ENCODE data around the gene LRRC8E. TPM values are rescaled to one million over a fixed set of nuclear protein-coding genes. Genes with fewer than 3 reads are reported as not detected.

The LRRC8E gene
- total RNA-seq, 2 donors from 2014 or later = not detected

DNA sequence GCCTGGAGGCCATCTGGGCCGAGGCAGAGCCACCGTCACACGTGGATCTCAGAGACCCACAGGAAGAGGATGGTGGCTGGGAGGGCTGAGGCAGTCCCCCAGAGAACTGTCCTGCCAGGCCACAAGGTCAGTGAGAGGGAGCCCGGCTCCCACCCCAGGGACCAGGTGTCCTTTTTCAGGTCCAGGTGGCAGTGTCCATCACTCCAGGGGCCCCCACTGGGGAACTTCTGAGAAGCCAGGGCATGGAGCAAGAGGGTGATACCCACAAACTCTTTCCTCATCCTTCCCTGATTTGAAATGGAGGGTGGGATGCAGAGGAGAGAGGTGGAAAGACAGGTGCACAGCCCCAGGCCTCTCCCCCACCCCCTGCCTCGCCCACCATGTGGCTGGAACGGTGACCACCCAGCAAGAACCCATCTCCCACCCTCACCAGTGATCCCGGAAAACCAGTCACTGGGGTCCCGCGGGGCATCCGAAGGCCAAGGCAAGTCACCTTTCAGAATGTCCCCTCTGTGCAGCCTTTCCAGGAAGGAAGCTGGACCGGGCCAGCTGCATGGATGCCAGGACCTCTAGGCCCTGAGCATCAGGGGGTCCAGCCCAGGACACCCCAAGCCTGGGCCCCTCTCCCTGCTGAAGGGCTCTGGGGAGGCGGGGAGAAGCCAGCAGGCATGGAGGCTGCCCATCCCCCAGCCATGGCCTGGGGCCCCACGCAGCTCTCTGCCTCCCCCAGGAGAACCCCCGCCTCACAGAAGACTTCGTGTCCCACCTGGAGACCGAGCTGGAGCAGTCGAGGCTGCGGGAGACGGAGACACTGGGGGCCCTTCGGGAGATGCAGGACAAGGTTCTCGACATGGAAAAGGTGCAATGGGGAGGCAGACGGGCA lies 28.2 kb upstream of the LRRC8E start:
- Mint-ChIP-seq H3K4me3 (no peak overlapping the region), H3K9me3 (no peaks in the 10 kb centered on the region), H3K4me1 (ENCODE audit: low read depth in 2 of 2) (no peaks in the 10 kb centered on the region), H3K36me3 (no peaks in the 10 kb centered on the region), H3K27ac (no peak overlapping the region), H3K27me3 (peaks cover 0 to under 1% of the 10 kb centered on the region in 2 donors)
- ATAC-seq = no peak
- DNase-seq (ENCODE audit: low spot score) = peak; percentile 52

DNA sequence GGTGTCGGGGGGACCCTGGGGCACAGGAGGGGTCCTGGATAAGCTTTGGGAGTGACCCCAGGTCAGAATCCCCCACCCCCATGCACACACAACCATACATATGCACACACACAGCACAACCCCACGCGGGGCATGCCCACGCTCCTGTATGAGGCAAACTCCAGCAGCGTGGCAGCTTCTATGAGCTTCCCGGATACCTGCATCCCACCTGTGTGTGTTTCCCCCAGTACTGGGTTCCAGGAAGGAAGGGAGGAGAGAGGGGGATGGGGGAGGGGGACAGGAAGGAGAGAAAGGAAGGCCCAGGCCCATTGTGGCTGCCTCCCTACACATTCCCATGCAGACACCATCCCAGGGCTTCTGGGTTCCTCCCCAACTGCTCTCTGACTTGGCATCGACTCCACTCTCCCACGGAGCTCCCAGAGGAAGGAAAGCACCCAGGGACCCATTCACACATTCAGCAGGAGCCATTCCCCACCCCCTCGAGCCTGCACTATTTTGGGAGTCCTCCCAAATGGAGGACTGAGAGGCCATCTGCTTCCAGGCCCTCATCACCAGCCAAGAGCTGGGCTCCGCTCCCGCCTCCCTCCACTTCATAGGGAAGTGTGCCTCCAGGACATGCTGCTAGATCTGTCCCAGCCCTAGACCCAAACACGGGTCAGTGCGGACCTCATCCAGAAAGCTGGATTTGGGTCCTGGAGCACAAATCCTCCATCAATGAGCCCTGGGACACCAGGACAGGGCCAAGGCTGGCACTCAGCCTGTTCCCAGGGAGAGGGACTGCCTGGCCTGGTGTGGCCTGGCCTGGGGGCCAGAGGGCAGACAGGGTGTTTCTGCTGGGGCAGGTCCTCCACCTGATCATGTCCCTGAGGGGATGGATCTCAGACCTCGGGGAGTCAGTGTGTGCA lies 27.3 kb upstream of the LRRC8E start:
- Mint-ChIP-seq H3K9me3 (no peaks in the 10 kb centered on the region), H3K27ac (no peak overlapping the region), H3K4me1 (ENCODE audit: low read depth in 2 of 2) (no peaks in the 10 kb centered on the region), H3K4me3 (no peak overlapping the region), H3K27me3 (peaks cover 0 to 5% of the 10 kb centered on the region in 2 donors), H3K36me3 (no peaks in the 10 kb centered on the region)
- ATAC-seq = no peak
- DNase-seq (ENCODE audit: low spot score) = peak; percentile 18

DNA sequence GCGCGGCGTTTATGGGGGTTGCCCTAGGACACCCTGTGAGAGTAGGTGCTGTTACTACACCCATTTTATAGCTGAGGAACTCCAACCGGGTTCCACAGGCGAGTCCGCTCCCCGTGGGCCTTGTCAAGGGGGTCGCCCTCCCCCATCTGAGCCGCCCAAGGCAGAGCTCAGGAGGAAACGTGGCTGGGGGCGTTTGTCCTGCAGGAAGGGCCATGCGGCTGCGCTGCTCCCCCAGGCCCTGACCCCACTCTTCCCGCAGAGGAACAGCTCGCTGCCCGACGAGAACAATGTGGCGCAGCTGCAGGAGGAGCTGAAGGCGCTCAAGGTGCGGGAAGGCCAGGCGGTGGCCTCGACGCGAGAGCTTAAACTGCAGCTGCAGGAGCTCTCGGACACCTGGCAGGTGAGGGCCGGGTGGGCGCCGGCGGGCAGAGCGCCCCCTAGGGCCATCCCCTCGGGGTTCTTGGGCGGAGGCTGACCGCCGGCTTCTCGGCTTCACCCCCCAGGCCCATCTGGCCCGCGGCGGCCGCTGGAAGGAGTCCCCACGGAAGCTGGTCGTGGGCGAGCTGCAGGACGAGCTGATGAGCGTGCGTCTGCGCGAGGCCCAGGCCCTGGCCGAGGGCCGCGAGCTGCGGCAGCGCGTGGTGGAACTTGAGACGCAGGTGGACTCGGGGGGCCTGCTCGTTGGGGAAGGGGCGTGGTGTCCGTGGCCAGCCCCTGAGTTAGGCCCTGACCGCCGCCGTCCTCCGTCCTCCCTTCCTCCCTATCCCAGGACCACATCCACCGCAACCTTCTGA lies 26.5 kb upstream of the LRRC8E start:
- peaks cover 0 to 5% of the 10 kb centered on the region in 2 donors for H3K27me3 Mint-ChIP-seq
- DNase-seq (ENCODE audit: low spot score) (no peak), ATAC-seq (peak in 1 of 2 donors; percentile 3)
- H3K27ac Mint-ChIP-seq = no peak overlapping the region
- H3K4me1 Mint-ChIP-seq (ENCODE audit: low read depth in 2 of 2) = no peaks in the 10 kb centered on the region
- H3K36me3 Mint-ChIP-seq = no peaks in the 10 kb centered on the region
- H3K4me3 Mint-ChIP-seq = no peak overlapping the region
- no peaks in the 10 kb centered on the region for H3K9me3 Mint-ChIP-seq

DNA sequence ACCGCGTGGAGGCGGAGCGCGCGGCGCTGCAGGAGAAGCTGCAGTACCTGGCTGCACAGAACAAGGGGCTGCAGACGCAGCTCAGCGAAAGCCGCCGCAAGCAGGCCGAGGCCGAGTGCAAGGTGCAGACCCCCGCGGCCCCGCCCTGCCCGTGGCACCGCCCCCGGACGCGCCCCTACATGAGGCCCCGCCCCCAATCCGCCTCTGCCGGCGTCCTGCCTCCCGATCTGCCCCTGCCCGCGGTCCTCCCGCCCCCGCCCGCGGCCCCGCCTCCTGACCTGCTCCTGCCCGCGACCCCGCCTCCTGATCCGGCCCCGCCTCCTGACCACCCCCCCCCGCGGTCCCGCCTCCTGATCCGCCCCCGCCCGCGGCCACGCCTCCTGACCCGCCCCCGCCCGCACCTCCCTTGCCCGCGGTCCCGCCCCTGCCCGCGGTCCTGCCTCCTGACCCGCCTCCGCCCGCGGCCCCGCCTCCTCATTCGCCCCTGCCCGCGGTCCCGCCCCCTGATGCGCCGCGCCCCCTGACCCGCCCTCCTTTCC lies 25.8 kb upstream of the LRRC8E start:
- Mint-ChIP-seq H3K9me3 (no peaks in the 10 kb centered on the region), H3K27me3 (peaks cover 0 to 5% of the 10 kb centered on the region in 2 donors), H3K4me3 (no peak overlapping the region), H3K27ac (no peak overlapping the region), H3K4me1 (ENCODE audit: low read depth in 2 of 2) (no peaks in the 10 kb centered on the region), H3K36me3 (no peaks in the 10 kb centered on the region)
- ATAC-seq (peak; percentile 70 to 86), DNase-seq (ENCODE audit: low spot score) (peak; percentile 75)

DNA sequence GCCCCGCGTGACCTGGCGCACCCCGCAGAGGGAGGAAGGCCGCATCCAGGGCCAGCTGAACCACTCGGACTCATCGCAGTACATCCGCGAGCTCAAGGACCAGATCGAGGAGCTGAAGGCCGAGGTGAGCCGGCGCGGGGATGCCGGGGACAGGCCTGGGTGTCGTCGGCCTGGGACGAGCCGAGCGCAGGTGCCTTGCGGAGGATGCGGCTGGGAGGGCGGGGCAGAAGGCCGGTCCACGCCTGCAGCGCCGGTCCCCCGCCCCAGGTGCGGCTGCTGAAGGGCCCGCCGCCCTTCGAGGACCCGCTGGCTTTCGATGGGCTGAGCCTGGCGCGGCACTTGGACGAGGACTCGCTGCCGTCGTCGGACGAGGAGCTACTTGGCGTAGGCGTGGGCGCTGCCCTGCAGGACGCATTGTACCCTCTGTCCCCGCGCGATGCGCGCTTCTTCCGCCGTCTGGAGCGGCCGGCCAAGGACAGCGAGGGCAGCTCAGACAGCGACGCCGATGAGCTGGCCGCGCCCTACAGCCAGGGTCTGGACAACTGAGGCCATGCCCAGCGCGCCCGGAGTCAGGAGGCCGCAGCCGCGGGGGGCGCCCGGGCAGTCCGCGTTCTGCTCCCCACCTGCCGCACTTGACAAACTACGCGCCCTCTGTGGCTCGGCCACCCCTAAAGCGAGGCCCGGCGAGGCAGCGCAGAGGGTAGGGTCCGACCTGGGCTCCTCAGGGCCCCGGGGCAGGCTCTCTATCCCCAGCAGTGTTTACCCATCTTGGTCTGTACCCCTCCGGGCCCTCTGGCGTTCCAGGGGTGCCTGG lies 24.9 kb upstream of the LRRC8E start:
- H3K4me1 Mint-ChIP-seq (ENCODE audit: low read depth in 2 of 2) = no peaks in the 10 kb centered on the region
- no peak overlapping the region for H3K4me3 Mint-ChIP-seq
- peaks cover 0 to 5% of the 10 kb centered on the region in 2 donors for H3K27me3 Mint-ChIP-seq
- ATAC-seq (no peak), DNase-seq (ENCODE audit: low spot score) (no peak)
- H3K36me3 Mint-ChIP-seq = no peaks in the 10 kb centered on the region
- no peaks in the 10 kb centered on the region for H3K9me3 Mint-ChIP-seq
- no peak overlapping the region for H3K27ac Mint-ChIP-seq

DNA sequence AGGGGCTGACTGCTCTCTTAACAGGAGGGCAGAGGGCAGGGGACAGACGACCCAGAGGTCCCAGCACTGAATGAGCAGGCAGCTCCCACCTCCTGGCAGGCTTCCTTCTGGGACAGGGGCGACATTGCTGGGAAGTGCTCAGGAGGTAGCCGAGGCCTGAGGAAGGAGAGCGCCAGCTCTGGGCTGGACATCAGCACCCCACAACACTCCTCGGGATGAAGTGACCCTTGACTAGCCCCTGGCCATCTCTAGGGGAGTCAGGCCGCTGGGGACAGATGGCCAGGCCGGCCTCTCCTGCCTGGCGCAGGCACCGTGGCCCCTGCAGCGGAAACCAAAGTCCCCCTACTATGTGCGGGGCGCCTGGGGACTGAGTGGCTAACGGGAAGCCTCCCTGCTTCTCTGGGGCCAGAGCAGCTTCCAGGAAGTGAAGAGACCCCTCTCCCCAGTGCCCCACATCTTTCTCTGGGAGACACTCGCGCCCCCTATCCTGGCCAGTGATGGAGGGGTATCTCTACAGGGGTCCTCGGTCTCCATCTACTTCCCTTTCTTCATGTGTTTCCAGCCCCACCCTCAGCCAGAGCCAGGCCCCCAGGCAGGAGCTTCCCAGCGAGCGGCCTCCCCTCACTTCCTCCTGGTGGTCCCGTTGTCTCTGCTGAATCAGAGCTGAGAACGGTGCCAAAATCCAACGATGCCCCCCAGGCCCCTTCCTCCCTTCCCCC lies 24.2 kb upstream of the LRRC8E start:
- H3K4me3 Mint-ChIP-seq = no peak overlapping the region
- no peak for DNase-seq (ENCODE audit: low spot score)
- no peaks in the 10 kb centered on the region for H3K36me3 Mint-ChIP-seq
- no peak overlapping the region for H3K27ac Mint-ChIP-seq
- H3K9me3 Mint-ChIP-seq = no peaks in the 10 kb centered on the region
- no peak for ATAC-seq
- H3K27me3 Mint-ChIP-seq = peaks cover 0 to 5% of the 10 kb centered on the region in 2 donors
- H3K4me1 Mint-ChIP-seq (ENCODE audit: low read depth in 2 of 2) = peaks cover 0 to 5% of the 10 kb centered on the region in 2 donors

DNA sequence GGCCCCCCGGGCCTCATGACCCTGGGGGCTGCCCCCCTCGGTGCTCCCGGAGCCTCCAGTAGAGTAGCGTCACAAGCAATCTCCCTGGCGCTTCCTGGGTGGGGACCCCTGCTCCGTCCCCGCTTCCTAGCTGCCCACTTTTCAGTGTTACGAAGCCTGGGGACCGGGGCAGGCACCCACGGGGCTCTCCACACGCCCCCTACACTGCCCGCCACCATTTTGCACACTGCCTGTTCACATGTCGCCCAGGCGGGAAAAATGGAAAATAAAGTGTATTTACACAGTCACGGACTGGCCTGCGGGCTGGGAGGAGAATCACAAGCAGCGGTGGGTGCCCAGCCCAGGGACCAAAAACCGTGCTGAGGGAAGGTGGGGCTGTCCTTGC lies 23.6 kb upstream of the LRRC8E start:
- no peak overlapping the region for H3K4me3 Mint-ChIP-seq
- no peak for DNase-seq (ENCODE audit: low spot score)
- no peak overlapping the region for H3K27ac Mint-ChIP-seq
- no peaks in the 10 kb centered on the region for H3K9me3 Mint-ChIP-seq
- H3K4me1 Mint-ChIP-seq (ENCODE audit: low read depth in 2 of 2) = peaks cover 0 to 5% of the 10 kb centered on the region in 2 donors
- no peak for ATAC-seq
- no peaks in the 10 kb centered on the region for H3K36me3 Mint-ChIP-seq
- peaks cover 0 to 5% of the 10 kb centered on the region in 2 donors for H3K27me3 Mint-ChIP-seq

DNA sequence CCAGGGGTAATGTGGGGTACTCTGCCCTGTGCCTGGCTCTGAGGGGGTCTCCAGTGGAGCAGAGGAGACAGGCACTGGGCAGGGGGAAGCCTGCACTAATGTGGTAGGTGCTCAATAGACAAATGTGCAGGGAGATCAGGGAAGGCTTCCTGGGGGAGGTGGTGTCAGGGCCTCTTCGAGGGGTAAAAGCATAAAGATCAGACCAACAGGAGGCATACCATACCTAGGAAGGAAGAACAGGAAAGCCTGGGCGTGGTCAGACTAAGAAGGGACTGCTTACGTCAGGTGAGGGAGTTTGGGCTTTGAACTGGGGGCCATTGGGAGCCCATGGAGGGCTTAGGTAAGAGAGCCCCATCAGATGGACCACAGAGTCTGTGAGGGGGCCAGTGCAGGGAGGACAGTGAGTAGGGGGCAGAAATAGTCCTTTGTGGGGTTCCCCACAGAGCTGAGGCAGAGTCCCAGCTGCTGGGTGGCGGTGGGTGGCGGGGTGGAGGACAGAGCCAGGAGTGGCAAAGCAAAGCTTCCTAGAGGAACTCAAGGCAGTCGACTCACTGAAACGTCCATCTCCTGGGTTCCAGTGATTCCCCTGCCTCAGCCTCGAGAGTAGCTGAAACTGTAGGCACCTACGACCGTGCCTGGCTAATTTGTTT lies 22.9 kb upstream of the LRRC8E start:
- peaks cover 0 to 8% of the 10 kb centered on the region in 2 donors for H3K4me1 Mint-ChIP-seq (ENCODE audit: low read depth in 2 of 2)
- ATAC-seq = no peak

DNA sequence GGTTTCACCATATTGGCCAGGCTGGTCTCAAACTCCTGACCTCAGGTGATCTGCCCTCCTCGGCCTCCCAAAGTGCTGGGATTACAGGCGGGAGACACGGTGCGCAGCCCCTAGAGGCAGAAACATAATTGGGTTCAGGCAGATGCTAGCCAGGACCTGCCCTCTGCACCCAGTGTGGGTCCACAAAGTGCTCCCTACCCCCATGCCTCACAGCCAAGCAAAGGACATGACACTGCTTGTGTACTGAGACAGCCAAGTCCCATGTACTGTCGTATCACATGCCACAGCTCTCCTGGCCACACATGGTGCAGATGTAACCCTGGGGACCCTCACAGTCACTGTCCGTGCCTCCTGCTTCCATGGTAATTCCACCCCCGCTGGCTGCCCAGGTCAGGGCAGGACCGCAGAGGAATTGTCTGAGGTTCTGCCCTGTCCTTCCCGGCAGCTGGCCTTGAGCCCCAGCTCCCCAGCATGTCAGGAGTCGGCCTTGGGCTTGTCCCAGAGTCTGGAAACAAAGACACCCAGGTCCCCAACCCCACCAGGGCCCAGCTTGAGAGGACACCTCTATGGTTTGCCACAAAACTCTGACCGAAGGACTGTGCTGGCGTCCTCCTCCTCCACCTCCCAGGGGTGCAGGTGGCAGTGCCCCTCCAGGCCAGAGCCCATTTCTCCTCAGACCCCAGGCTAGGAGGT lies 21.8 kb upstream of the LRRC8E start:
- H3K9me3 Mint-ChIP-seq = no peaks in the 10 kb centered on the region
- peaks cover 7 to 9% of the 10 kb centered on the region in 2 donors for H3K27me3 Mint-ChIP-seq

More for the DNA sequence above, 22.9 kb upstream of the LRRC8E start:
- DNase-seq (ENCODE audit: low spot score) = no peak
- Mint-ChIP-seq H3K27me3 (peaks cover 0 to 5% of the 10 kb centered on the region in 2 donors), H3K27ac (peak overlapping the region in 1 of 2 donors; percentile 68), H3K9me3 (no peaks in the 10 kb centered on the region), H3K4me3 (no peak overlapping the region), H3K36me3 (no peaks in the 10 kb centered on the region)

DNA sequence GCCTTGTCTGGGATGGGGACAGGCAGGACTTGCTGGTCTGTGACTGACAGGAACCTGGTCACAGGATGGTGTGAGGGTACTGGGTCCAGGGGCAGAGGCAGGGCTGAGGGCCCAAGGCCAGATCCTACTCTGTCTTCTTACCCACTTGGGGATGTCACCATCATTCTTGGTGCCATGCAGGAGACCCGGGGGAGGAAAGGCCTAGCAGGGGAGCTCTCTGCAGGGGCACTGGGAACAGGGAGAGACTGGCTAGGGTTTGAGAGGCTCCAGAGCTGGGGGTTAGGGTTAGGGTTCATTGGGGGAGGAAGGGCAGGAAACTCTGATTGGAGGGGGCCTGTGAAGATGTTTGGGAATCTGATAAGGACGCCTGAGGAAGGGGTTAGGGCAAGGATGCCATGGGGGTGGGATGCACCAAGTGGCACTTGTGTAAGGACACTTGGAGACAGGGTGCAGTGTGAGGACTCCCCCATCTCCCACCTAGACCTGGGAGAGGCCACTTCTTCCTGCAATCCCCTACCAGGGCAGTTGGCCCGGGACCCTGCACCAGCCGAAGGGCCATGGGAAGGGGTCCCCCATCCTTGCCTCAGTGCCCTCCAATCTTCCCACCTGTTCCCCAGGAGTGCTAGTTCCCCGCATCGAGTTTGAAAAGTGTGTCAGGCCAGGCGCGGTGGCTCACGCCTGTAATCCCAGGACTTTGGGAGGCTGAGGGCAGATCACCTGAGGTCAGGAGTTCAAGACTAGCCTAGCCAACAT lies 21.0 kb upstream of the LRRC8E start:
- no peak for DNase-seq (ENCODE audit: low spot score)
- no peak overlapping the region for H3K4me3 Mint-ChIP-seq
- peaks cover 13 to 24% of the 10 kb centered on the region in 2 donors for H3K4me1 Mint-ChIP-seq (ENCODE audit: low read depth in 2 of 2)
- H3K9me3 Mint-ChIP-seq = no peaks in the 10 kb centered on the region
- no peak overlapping the region for H3K27ac Mint-ChIP-seq
- no peak for ATAC-seq
- peaks cover 12 to 16% of the 10 kb centered on the region in 2 donors for H3K27me3 Mint-ChIP-seq
- H3K36me3 Mint-ChIP-seq = peaks cover 7% of the 10 kb centered on the region

More for the DNA sequence above, 21.8 kb upstream of the LRRC8E start:
- Mint-ChIP-seq H3K4me3 (no peak overlapping the region), H3K27ac (no peak overlapping the region), H3K4me1 (ENCODE audit: low read depth in 2 of 2) (peaks cover 9 to 18% of the 10 kb centered on the region in 2 donors), H3K36me3 (peaks cover 5% of the 10 kb centered on the region)
- DNase-seq (ENCODE audit: low spot score) (no peak), ATAC-seq (no peak)

DNA sequence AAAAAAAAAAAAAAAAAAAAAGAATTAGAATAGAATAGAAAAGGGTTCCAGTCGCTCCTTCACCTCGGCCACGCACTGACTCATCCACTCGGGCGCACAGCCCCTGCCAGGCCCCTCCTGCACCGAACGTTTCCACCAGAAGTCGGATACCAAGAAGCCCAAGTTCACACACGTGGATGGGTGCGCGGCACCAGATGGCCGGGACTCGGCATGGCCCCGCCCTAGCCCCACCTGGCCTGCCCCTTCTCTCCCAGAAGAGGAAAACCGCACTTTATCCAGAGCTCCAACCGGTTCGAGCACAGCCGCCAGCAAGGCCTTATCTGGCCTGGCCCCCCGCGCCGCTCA lies 20.0 kb upstream of the LRRC8E start:
- Mint-ChIP-seq H3K4me1 (ENCODE audit: low read depth in 2 of 2) (peaks cover 13 to 24% of the 10 kb centered on the region in 2 donors), H3K9me3 (no peaks in the 10 kb centered on the region), H3K27ac (no peak overlapping the region), H3K4me3 (peak overlapping the region; percentile 80), H3K36me3 (peaks cover 7% of the 10 kb centered on the region), H3K27me3 (peaks cover 12 to 16% of the 10 kb centered on the region in 2 donors)
- ATAC-seq (no peak), DNase-seq (ENCODE audit: low spot score) (no peak)

All from natural killer cell treated with Interleukin-12 subunit alpha and Interleukin-12 subunit beta and Interleukin-15 and Interleukin-18, amount 100 ng/mL, for 72 hours (primary cell).